HEK293 (cell line): ENCODE results near the gene S100A14.

ENCODE experiments used
- CTCF ChIA-PET: fragments of 350-600 bp; formaldehyde crosslinking; extraction: SDS; loops from one replicate; lab custom pipeline; 2021; ENCODE audit warnings: antibody characterized with exemption; lab: Yijun Ruan, JAX
- POLR2A ChIA-PET: fragments of 300-600 bp; formaldehyde crosslinking; extraction: SDS; loops from one replicate; lab custom pipeline; 2020; ENCODE audit warnings: antibody characterized with exemption, inconsistent platforms; lab: Yijun Ruan, JAX
- H3K27ac ChIP-seq: fragments of 200-500 bp; sonication (Bioruptor generic); 2 replicates; pipeline ENCODE4 v1.5.1; 2014; ENCODE audit warnings: low read depth, low read length, control low read depth, inconsistent platforms; ENCODE audit errors: extremely low read depth
- H3K36me3 ChIP-seq, 2 experiments: fragments of 200-500 bp in 1 of 2; sonication (Bioruptor generic) in 1 of 2; 1 replicate in 1 of 2; 2 replicates in 1 of 2; pipeline ENCODE4 v1.5.1; 2014 to 2017; ENCODE audit warnings: inconsistent platforms in 2 of 2, low read length in 2 of 2; ENCODE audit not compliant: control insufficient read depth in 2 of 2, insufficient read depth in 1 of 2
- H3K4me1 ChIP-seq: fragments of 200-500 bp; sonication (Bioruptor generic); 2 replicates; pipeline ENCODE4 v1.5.1; 2014; ENCODE audit warnings: mild to moderate bottlenecking, low read length, inconsistent platforms; ENCODE audit not compliant: control insufficient read depth, insufficient read depth
- H3K4me3 ChIP-seq: 2 replicates; pipeline ENCODE4 v1.5.1; 2011; ENCODE audit warnings: low read depth, mild to moderate bottlenecking, control low read depth, low read length, moderate library complexity
- H3K9me3 ChIP-seq: fragments of 200-500 bp; sonication (Bioruptor generic); 2 replicates; pipeline ENCODE4 v1.5.1; 2014; ENCODE audit warnings: low read depth, low read length, inconsistent platforms; ENCODE audit not compliant: control insufficient read depth, insufficient read depth
- ELK4 ChIP-seq: IDR thresholded peaks from 2 replicates; pipeline ENCODE4 v1.6.1; 2011; ENCODE audit warnings: mild to moderate bottlenecking, low read depth, low read length, borderline replicate concordance
- MZF1 ChIP-seq: fragments of 450-650 bp; formaldehyde crosslinking; IDR thresholded peaks from 2 replicates; pipeline ENCODE4 v1.5.1; 2017; ENCODE audit warnings: missing biosample characterization, missing genetic modification characterization, borderline replicate concordance
- PATZ1 ChIP-seq: fragments of 450-650 bp; formaldehyde crosslinking; IDR thresholded peaks from 2 replicates; pipeline ENCODE4 v1.5.1; 2016; ENCODE audit warnings: missing biosample characterization, missing genetic modification characterization
- ZFP37 ChIP-seq: fragments of 450-650 bp; formaldehyde crosslinking; IDR thresholded peaks from 2 replicates; pipeline ENCODE4 v1.5.1; 2016; ENCODE audit warnings: missing biosample characterization, missing genetic modification characterization
- ZFP69B ChIP-seq: fragments of 450-650 bp; formaldehyde crosslinking; IDR thresholded peaks from 2 replicates; pipeline ENCODE4 v1.5.1; 2016; ENCODE audit warnings: missing biosample characterization, missing genetic modification characterization
- ZNF26 ChIP-seq: fragments of 450-650 bp; formaldehyde crosslinking; IDR thresholded peaks from 2 replicates; pipeline ENCODE4 v1.5.1; 2016; ENCODE audit warnings: missing biosample characterization, missing genetic modification characterization
- ZNF350 ChIP-seq: fragments of 450-650 bp; formaldehyde crosslinking; IDR thresholded peaks from 2 replicates; pipeline ENCODE4 v1.5.0; 2017; ENCODE audit warnings: missing biosample characterization, mild to moderate bottlenecking, missing genetic modification characterization
- ZNF488 ChIP-seq: fragments of 450-650 bp; formaldehyde crosslinking; IDR thresholded peaks from 2 replicates; pipeline ENCODE4 v1.5.1; 2016; ENCODE audit warnings: missing biosample characterization, missing genetic modification characterization
- ZNF560 ChIP-seq: fragments of 450-650 bp; formaldehyde crosslinking; IDR thresholded peaks from 2 replicates; pipeline ENCODE4 v1.5.1; 2017; ENCODE audit warnings: missing biosample characterization, missing genetic modification characterization, borderline replicate concordance
- ZNF624 ChIP-seq: fragments of 450-650 bp; formaldehyde crosslinking; IDR thresholded peaks from 2 replicates; pipeline ENCODE4 v1.5.1; 2017; ENCODE audit warnings: missing biosample characterization, missing genetic modification characterization
- ZNF791 ChIP-seq: fragments of 450-650 bp; formaldehyde crosslinking; IDR thresholded peaks from 2 replicates; pipeline ENCODE4 v1.5.1; 2016; ENCODE audit warnings: missing biosample characterization, missing genetic modification characterization
- TF ChIP-seq, protein P1 (sequence below): fragments of 450-650 bp; formaldehyde crosslinking; IDR thresholded peaks from 2 replicates; pipeline ENCODE4 v1.5.1; 2016; ENCODE audit warnings: missing biosample characterization, missing genetic modification characterization

Gene S100A14

GRCh38 chr1:153607381-153607780, 8.7 kb downstream of the S100A14 start:
- Histone ChIP-seq H3K4me1 (no peaks in the 10 kb centered on the region), H3K36me3 (no peaks in the 10 kb centered on the region), H3K4me3 (no peak overlapping the region)
- POLR2A ChIA-PET, result no interaction called here
- TF ChIP-seq ZNF350 (tag by site-specific recombination) (no peak), ZFP69B (no peak), ELK4 (no peak), ZNF791 (tag by site-specific recombination) (no peak), ZNF560 (no peak)
- TF ChIP-seq, protein P1, sequence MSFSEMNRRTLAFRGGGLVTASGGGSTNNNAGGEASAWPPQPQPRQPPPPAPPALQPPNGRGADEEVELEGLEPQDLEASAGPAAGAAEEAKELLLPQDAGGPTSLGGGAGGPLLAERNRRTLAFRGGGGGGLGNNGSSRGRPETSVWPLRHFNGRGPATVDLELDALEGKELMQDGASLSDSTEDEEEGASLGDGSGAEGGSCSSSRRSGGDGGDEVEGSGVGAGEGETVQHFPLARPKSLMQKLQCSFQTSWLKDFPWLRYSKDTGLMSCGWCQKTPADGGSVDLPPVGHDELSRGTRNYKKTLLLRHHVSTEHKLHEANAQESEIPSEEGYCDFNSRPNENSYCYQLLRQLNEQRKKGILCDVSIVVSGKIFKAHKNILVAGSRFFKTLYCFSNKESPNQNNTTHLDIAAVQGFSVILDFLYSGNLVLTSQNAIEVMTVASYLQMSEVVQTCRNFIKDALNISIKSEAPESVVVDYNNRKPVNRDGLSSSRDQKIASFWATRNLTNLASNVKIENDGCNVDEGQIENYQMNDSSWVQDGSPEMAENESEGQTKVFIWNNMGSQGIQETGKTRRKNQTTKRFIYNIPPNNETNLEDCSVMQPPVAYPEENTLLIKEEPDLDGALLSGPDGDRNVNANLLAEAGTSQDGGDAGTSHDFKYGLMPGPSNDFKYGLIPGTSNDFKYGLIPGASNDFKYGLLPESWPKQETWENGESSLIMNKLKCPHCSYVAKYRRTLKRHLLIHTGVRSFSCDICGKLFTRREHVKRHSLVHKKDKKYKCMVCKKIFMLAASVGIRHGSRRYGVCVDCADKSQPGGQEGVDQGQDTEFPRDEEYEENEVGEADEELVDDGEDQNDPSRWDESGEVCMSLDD (tag by site-specific recombination), result no peak
- TF ChIP-seq, all 188 proteins: peak for 0
- H3K9me3 ChIP-seq, result no peaks in the 10 kb centered on the region
- no peak overlapping the region for H3K27ac ChIP-seq
- CTCF ChIA-PET, result interaction anchor here (2.8 kb wide), 1 partner anchor 20 kb away, joined by 16 read pairs; the partner anchor contains the start of genes S100A1 and S100A13

- no peak overlapping the region for H3K27ac ChIP-seq
- no peaks in the 10 kb centered on the region for H3K4me1 ChIP-seq
- no peak for TF ChIP-seq MZF1
- no peak for TF ChIP-seq ZNF624
- TF ChIP-seq ZFP37, result no peak
- TF ChIP-seq, protein P1 (tag by site-specific recombination), result no peak
- no peak for TF ChIP-seq PATZ1 (tag by site-specific recombination)
- no peak for TF ChIP-seq ZNF26
- TF ChIP-seq ZNF488, result no peak
- ChIA-PET CTCF (interaction anchor here (0.7 to 2.8 kb wide), 2 partner anchors 21 to 77 kb away, joined by 6 to 16 read pairs; partner anchors contain the start of genes S100A1 and S100A13), POLR2A (interaction anchor here (0.8 kb wide), 1 partner anchor 27 kb away, joined by 4 read pairs; the partner anchor contains the start of gene CHTOP)
- no peaks in the 10 kb centered on the region for H3K9me3 ChIP-seq
- H3K36me3 ChIP-seq, result no peaks in the 10 kb centered on the region
- no peak overlapping the region for H3K4me3 ChIP-seq
These were observed 9.9 kb downstream of the S100A14 start for GRCh38 chr1:153606194-153606593.
